GM23248 (cell line): ENCODE measurements around the gene PPP2R2B. TPM values are rescaled to one million over a fixed set of nuclear protein-coding genes. Genes with fewer than 3 reads are reported as not detected.

Experiments used
- DNase-seq: peaks from one replicate; pipeline ENCODE4 v3.0.0-alpha.2; 2015
- H2AFZ ChIP-seq: fragments of 200-600 bp; sonication (generic); 2 replicates; pipeline ENCODE4 v1.6.1; 2016; ENCODE audit warnings: antibody characterized with exemption
- H3F3A ChIP-seq: fragments of 200-600 bp; sonication (generic); 2 replicates; pipeline ENCODE4 v1.6.1; 2016; ENCODE audit warnings: mild to moderate bottlenecking, antibody characterized with exemption, mixed run types; ENCODE audit not compliant: insufficient read depth
- H3K27ac ChIP-seq: fragments of 200-600 bp; sonication (generic); 2 replicates; pipeline ENCODE4 v1.5.1; 2016; ENCODE audit warnings: mild to moderate bottlenecking
- H3K27me3 ChIP-seq: fragments of 200-600 bp; sonication (generic); replicated peaks from 2 replicates; pipeline ENCODE4 v1.6.1; 2016; ENCODE audit warnings: mild to moderate bottlenecking; ENCODE audit not compliant: insufficient read depth
- H3K36me3 ChIP-seq: fragments of 200-600 bp; sonication (generic); 2 replicates; pipeline ENCODE4 v1.6.1; 2016; ENCODE audit warnings: low read depth, mild to moderate bottlenecking
- H3K4me1 ChIP-seq: fragments of 200-600 bp; sonication (generic); 2 replicates; pipeline ENCODE4 v1.6.1; 2016; ENCODE audit warnings: mild to moderate bottlenecking; ENCODE audit not compliant: insufficient read depth
- H3K4me2 ChIP-seq: fragments of 200-600 bp; sonication (generic); one replicate; pipeline ENCODE4 v1.6.1; 2016; ENCODE audit warnings: mild to moderate bottlenecking; ENCODE audit not compliant: unreplicated experiment
- H3K4me3 ChIP-seq: fragments of 200-600 bp; sonication (generic); 2 replicates; pipeline ENCODE4 v1.5.1; 2016; ENCODE audit warnings: mild to moderate bottlenecking
- H3K79me2 ChIP-seq: fragments of 200-600 bp; sonication (generic); 2 replicates; pipeline ENCODE4 v1.6.1; 2016; ENCODE audit warnings: mild to moderate bottlenecking; ENCODE audit not compliant: insufficient read depth
- H3K9ac ChIP-seq: fragments of 200-600 bp; sonication (generic); 2 replicates; pipeline ENCODE4 v1.6.1; 2016; ENCODE audit warnings: mild to moderate bottlenecking
- H3K9me2 ChIP-seq: fragments of 200-600 bp; sonication (generic); 2 replicates; pipeline ENCODE4 v1.6.1; 2016; ENCODE audit warnings: mixed run types, mild to moderate bottlenecking, moderate library complexity; ENCODE audit not compliant: insufficient read depth
- H3K9me3 ChIP-seq: fragments of 200-600 bp; sonication (generic); one replicate; pipeline ENCODE4 v1.6.1; 2017; ENCODE audit warnings: low read depth
- H4K20me1 ChIP-seq: fragments of 200-600 bp; sonication (generic); 2 replicates; pipeline ENCODE4 v1.6.0; 2016; ENCODE audit not compliant: insufficient read depth
- EZH2 ChIP-seq: fragments of 200-600 bp; sonication (generic); IDR thresholded peaks from 2 replicates; pipeline ENCODE4 v1.6.1; 2018; ENCODE audit warnings: antibody characterized with exemption, mild to moderate bottlenecking; ENCODE audit not compliant: insufficient read depth, poor library complexity, severe bottlenecking
- EZH2phosphoT487 ChIP-seq: fragments of 200-600 bp; sonication (generic); IDR thresholded peaks from 2 replicates; pipeline ENCODE4 v1.6.1; 2018; ENCODE audit warnings: antibody characterized with exemption, moderate library complexity, mild to moderate bottlenecking, low read depth; ENCODE audit not compliant: insufficient read depth
- whole genome bisulfite sequencing, 2 experiments: methylation state at CpG; one replicate each; pipeline ENCODE4 v1.1.6; 2015 to 2017; ENCODE audit warnings: low lambda C conversion rate in 2 of 2, low coverage in 1 of 2; ENCODE audit errors: missing lambda C conversion rate in 2 of 2; 5-methylcytosine and 5-hydroxymethylcytosine counted together
- in situ Hi-C: fragments of 300-500 bp; cut with MboI; formaldehyde crosslinking; loops from 2 replicates; pipeline ENCODE4 v1.15.0; 2020
- polyA plus RNA-seq: library from polyadenylated mRNA; unstranded; fragments of >200 nt; fragmentation: Nextera tagmentation; extraction: Ambion mirVana; gene quantifications from 2 replicates; pipeline ENCODE4 v1.2.1, GENCODE V29; 2016
- total RNA-seq: library from RNA; depleted of rRNA; stranded (reverse); fragments of >200 nt; shearing (Covaris generic); gene quantifications from 2 replicates; pipeline ENCODE4 v1.2.3, GENCODE V29; 2014

The PPP2R2B gene
- total and polyA plus RNA-seq, 2 experiments from 2014 or later, result 0.11 to 0.28 TPM

DNA sequence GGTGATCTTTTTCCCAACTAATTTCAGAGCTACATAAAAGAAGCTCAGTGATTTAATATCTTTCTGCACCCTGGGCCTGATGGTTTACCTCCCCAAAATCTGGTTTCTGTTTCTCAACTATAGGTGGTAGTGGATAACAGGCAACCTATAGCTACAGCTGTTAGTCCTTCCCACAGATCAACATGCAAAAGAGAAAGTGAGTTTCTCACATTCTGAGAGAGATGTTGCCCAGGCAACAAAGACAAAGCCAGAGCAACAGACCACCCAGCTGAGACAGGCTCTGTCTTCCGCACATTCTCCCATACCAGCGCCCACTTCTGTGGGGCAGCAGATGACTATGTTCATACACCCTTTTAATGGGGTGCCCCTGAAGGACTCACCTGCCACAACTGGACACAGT lies 40.7 kb upstream of the PPP2R2B start:
- H3K27me3 ChIP-seq, result no peaks in the 10 kb centered on the region
- H4K20me1 ChIP-seq, result no peaks in the 10 kb centered on the region
- no peaks in the 10 kb centered on the region for H3K9me3 ChIP-seq
- no peaks in the 10 kb centered on the region for H3K79me2 ChIP-seq
- H3K4me2 ChIP-seq, result no peak overlapping the region
- no peak overlapping the region for H3K27ac ChIP-seq
- in situ Hi-C loops, result no loop called here
- no peak overlapping the region for H3K9ac ChIP-seq
- no peak overlapping the region for H3K4me3 ChIP-seq
- H3F3A ChIP-seq, result no peaks in the 10 kb centered on the region
- TF ChIP-seq EZH2 (no peak), EZH2phosphoT487 (no peak)
- H3K9me2 ChIP-seq, result no peaks in the 10 kb centered on the region
- no peak for DNase-seq
- H3K4me1 ChIP-seq, result no peaks in the 10 kb centered on the region
- 48% methylated on average over 2 of the region's 2 CpGs for WGBS, 2 experiments
- no peak overlapping the region for H2AFZ ChIP-seq
- no peaks in the 10 kb centered on the region for H3K36me3 ChIP-seq

DNA sequence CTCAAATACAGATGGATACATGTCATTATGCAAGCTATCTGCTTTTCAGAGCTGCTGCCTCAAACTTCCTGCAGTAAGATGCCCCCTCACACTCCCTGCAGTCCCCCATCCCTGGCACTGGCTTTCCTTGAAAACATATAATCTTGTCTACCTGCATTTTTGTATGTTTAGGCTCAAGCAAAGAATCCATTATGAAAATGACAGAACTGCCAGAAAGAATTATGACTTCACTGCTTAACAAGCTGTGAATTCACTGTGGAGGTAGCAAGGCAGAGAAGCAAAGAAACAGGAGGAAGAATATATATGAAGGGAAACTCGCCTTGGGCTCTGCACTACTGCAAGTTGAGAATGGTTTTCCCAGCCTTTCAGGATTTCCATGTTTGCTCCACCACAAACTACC lies 39.4 kb upstream of the PPP2R2B start:
- Histone ChIP-seq H3K9me3 (no peaks in the 10 kb centered on the region), H2AFZ (no peak overlapping the region), H3K4me3 (no peak overlapping the region), H4K20me1 (no peaks in the 10 kb centered on the region), H3K27me3 (no peaks in the 10 kb centered on the region), H3K27ac (no peak overlapping the region), H3K9me2 (no peaks in the 10 kb centered on the region), H3F3A (no peaks in the 10 kb centered on the region), H3K36me3 (no peaks in the 10 kb centered on the region), H3K79me2 (no peaks in the 10 kb centered on the region), H3K4me1 (no peaks in the 10 kb centered on the region), H3K4me2 (no peak overlapping the region), H3K9ac (no peak overlapping the region)
- in situ Hi-C loops, result no loop called here
- 3 to 13% methylated on average over 1 of the region's 1 CpG for WGBS, 2 experiments
- TF ChIP-seq EZH2phosphoT487 (no peak), EZH2 (no peak)
- no peak for DNase-seq

DNA sequence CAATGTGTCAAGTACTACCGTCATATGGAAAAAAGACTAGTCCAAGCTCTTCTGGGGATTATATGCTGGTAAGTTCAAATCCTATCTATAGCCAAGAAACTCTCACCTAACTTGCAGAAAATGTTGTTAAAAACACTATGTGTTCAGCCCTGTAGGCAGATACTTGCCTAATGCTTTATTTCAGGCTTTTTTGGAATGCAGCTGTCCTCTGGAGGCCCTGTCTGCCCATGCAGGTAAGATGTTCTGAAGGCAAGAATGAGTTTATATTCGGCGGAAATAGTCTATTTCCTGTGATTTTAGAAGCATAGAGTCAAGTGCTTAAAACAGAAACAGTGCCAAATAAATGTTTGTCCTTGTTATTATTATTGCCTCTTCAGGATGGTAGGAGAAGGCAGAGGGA lies 34.3 kb upstream of the PPP2R2B start:
- H3K79me2 ChIP-seq, result no peaks in the 10 kb centered on the region
- no peaks in the 10 kb centered on the region for H3K9me2 ChIP-seq
- no peak for DNase-seq
- H3K27me3 ChIP-seq, result no peaks in the 10 kb centered on the region
- no peaks in the 10 kb centered on the region; the same call in 1 of the 2 replicates for H4K20me1 ChIP-seq
- TF ChIP-seq EZH2phosphoT487, result no peak
- TF ChIP-seq EZH2, result no peak
- no peaks in the 10 kb centered on the region for H3K36me3 ChIP-seq
- H3K9ac ChIP-seq, result no peak overlapping the region
- no peaks in the 10 kb centered on the region for H3K4me1 ChIP-seq
- no peaks in the 10 kb centered on the region for H3F3A ChIP-seq
- no peak overlapping the region for H3K4me2 ChIP-seq
- 50 to 53% methylated on average over 3 of the region's 3 CpGs for WGBS, 2 experiments
- no peak overlapping the region for H3K4me3 ChIP-seq
- in situ Hi-C loops, result no loop called here
- H3K9me3 ChIP-seq, result no peaks in the 10 kb centered on the region
- H3K27ac ChIP-seq, result no peak overlapping the region
- H2AFZ ChIP-seq, result no peak overlapping the region

DNA sequence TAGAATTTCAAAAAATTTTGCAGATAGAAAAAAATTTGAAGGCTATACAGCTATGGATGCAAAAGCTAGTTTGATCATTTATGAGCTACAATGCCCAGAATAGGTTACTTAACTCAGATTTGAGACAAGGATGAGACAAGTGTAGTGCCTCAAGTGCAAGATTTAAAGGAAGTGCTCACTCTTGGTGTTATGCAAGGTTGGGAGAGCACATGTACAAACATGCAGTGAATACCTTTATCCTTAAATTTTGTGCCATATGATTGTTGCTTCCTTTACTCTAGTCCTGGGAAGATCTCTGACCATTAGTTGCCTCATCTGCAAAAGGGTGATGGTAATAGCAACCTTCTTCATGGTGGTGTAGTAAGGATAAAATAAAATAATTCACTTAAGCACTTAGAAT lies 31.7 kb upstream of the PPP2R2B start:
- H3K79me2 ChIP-seq, result no peaks in the 10 kb centered on the region

More for the DNA sequence above, 31.7 kb upstream of the PPP2R2B start:
- H3K4me1 ChIP-seq, result no peaks in the 10 kb centered on the region
- no peaks in the 10 kb centered on the region for H3K9me2 ChIP-seq
- H3K9ac ChIP-seq, result no peak overlapping the region
- no peaks in the 10 kb centered on the region for H3K36me3 ChIP-seq
- in situ Hi-C loops, result no loop called here
- DNase-seq, result no peak
- TF ChIP-seq EZH2, result no peak
- TF ChIP-seq EZH2phosphoT487, result no peak
- no peak overlapping the region for H3K4me2 ChIP-seq
- no peaks in the 10 kb centered on the region; the same call in 1 of the 2 replicates for H4K20me1 ChIP-seq
- no peaks in the 10 kb centered on the region for H3K27me3 ChIP-seq
- H3K4me3 ChIP-seq, result no peak overlapping the region
- H3K27ac ChIP-seq, result no peak overlapping the region
- H3K9me3 ChIP-seq, result no peaks in the 10 kb centered on the region
- H3F3A ChIP-seq, result no peaks in the 10 kb centered on the region
- no peak overlapping the region for H2AFZ ChIP-seq
